Measurements from ENCODE around the gene RPL21. TPM values are rescaled to one million over a fixed set of nuclear protein-coding genes. Genes with fewer than 3 reads are reported as not detected.
"Not testable (repeated sequence)": the region's sequence is repeated elsewhere in the genome, so short reads cannot be mapped to it uniquely, and the experiment has no call there.

RPL21 gene
- 908 and 920 TPM in 2 replicates for total RNA-seq (2014; rRNA removed; shearing (Covaris generic))

GRCh38 chr13:27251166-27252091, at the start of gene RPL21:
TSS of gene RPL21 (plus strand) at chr13:27251558. CDS start at chr13:27253777, 2,219 bp downstream.
- peak; percentile 92 for DNase-seq (ENCODE audit: low spot score)

- DNase-seq (ENCODE audit: low spot score), result no peak
Observed at GRCh38 chr13:27201661-27202060, 49.7 kb upstream of the RPL21 start.

GRCh38 chr13:27203186-27203585, 48.2 kb upstream of the RPL21 start:
- DNase-seq (ENCODE audit: low spot score), result no peak

- peak; percentile 25 for DNase-seq (ENCODE audit: low spot score)
Observed at GRCh38 chr13:27203854-27204253, 47.5 kb upstream of the RPL21 start.

GRCh38 chr13:27208514-27208913, 42.8 kb upstream of the RPL21 start:
- no peak for DNase-seq (ENCODE audit: low spot score)

- no peak for DNase-seq (ENCODE audit: low spot score)
Observed at GRCh38 chr13:27211271-27211670, 40.1 kb upstream of the RPL21 start.

- DNase-seq (ENCODE audit: low spot score), result peak; percentile 59
Observed at GRCh38 chr13:27211771-27212364, 39.5 kb upstream of the RPL21 start.

GRCh38 chr13:27213386-27213785, 38.0 kb upstream of the RPL21 start:
- DNase-seq (ENCODE audit: low spot score), result not testable (repeated sequence)

- DNase-seq (ENCODE audit: low spot score), result not testable (repeated sequence)
Observed at GRCh38 chr13:27217791-27218190, 33.6 kb upstream of the RPL21 start.

- DNase-seq (ENCODE audit: low spot score), result not testable (repeated sequence)
Observed at GRCh38 chr13:27218861-27219260, 32.5 kb upstream of the RPL21 start.

- no peak for DNase-seq (ENCODE audit: low spot score)
Observed at GRCh38 chr13:27219611-27220010, 31.7 kb upstream of the RPL21 start.

GRCh38 chr13:27222100-27222499, 29.3 kb upstream of the RPL21 start:
- DNase-seq (ENCODE audit: low spot score), result not testable (repeated sequence)

GRCh38 chr13:27226991-27227390, 24.4 kb upstream of the RPL21 start:
- no peak for DNase-seq (ENCODE audit: low spot score)

- DNase-seq (ENCODE audit: low spot score), result no peak
Observed at GRCh38 chr13:27228131-27228530, 23.2 kb upstream of the RPL21 start.

- no peak for DNase-seq (ENCODE audit: low spot score)
Observed at GRCh38 chr13:27229642-27230041, 21.7 kb upstream of the RPL21 start.

- no peak for DNase-seq (ENCODE audit: low spot score)
Observed at GRCh38 chr13:27233964-27234363, 17.4 kb upstream of the RPL21 start.

- no peak for DNase-seq (ENCODE audit: low spot score)
Observed at GRCh38 chr13:27236478-27236877, 14.9 kb upstream of the RPL21 start.

- DNase-seq (ENCODE audit: low spot score), result no peak
Observed at GRCh38 chr13:27242702-27243101, 8.7 kb upstream of the RPL21 start.

GRCh38 chr13:27245610-27246009, 5.7 kb upstream of the RPL21 start:
- no peak for DNase-seq (ENCODE audit: low spot score)

- no peak for DNase-seq (ENCODE audit: low spot score)
Observed at GRCh38 chr13:27250833-27251165, 559 bp upstream of the RPL21 start.

- DNase-seq (ENCODE audit: low spot score), result no peak
Observed at GRCh38 chr13:27252467-27252866, 1.1 kb downstream of the RPL21 start.

- no peak for DNase-seq (ENCODE audit: low spot score)
Observed at GRCh38 chr13:27257233-27257568, 5.8 kb downstream of the RPL21 start.

GRCh38 chr13:27257648-27258253, 6.4 kb downstream of the RPL21 start:
- no peak for DNase-seq (ENCODE audit: low spot score)
